ENCODE measurements around the gene MAN1A1. TPM values are rescaled to one million over a fixed set of nuclear protein-coding genes. Genes with fewer than 3 reads are reported as not detected.

The MAN1A1 gene
- total and polyA plus RNA-seq, 2 of the 4 experiments (the other 2 are of a cell fraction) = 5.9 to 6.4 TPM

DNA sequence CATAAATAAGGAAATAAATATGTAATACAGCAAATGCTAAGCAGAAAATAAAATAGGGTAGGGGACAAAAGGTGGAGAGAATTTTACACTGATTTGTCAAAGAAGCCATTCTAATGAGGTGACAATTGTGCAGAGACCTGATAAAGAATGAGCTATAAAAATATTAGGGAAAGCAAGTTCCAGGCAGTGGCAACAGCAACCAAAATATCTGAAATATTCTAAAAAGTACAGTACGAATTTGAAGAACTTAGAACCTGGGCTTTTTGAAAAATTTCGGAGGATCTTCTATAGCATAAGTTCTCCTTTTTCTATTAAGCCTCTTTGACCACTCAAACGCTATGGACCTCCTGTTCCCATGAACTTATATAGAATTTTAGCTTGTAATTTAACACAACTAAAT lies 173.1 kb downstream of the MAN1A1 start:
- Histone ChIP-seq H3K14ac (replicated peaks; ENCODE audit: low read depth, low read length) (no peak overlapping the region), H4K8ac (ENCODE audit: low read depth in 2 of 2, low read length in 2 of 2) (no peak overlapping the region), H3K9me1 (ENCODE audit: insufficient read depth, low read length) (no peaks in the 10 kb centered on the region), H3K4me1 (ENCODE audit: control insufficient read depth, insufficient read depth, low read length) (no peaks in the 10 kb centered on the region), H4K91ac (ENCODE audit: insufficient read depth, low read depth, low read length) (no peak overlapping the region), H3K27ac (ENCODE audit: insufficient read depth, low read length) (no peak overlapping the region), H3K36me3 (ENCODE audit: control insufficient read depth, insufficient read depth, low read length) (no peaks in the 10 kb centered on the region), H3K4me3 (ENCODE audit: insufficient read depth, low read depth, low read length) (no peak overlapping the region), H3K4ac (ENCODE audit: low read depth, low read length) (no peak overlapping the region), H3K27me3 (ENCODE audit: control insufficient read depth, insufficient read depth, low read length) (no peaks in the 10 kb centered on the region), H3K18ac (ENCODE audit: low read depth, low read length) (no peak overlapping the region), H3K9me3 (ENCODE audit: control insufficient read depth, insufficient read depth, low read length) (no peaks in the 10 kb centered on the region), H3K9ac (ENCODE audit: low read depth, low read length) (no peak overlapping the region), H3K4me2 (ENCODE audit: low read depth, low read length) (no peak overlapping the region), H2AFZ (replicated peaks; ENCODE audit: low read length, poor library complexity) (no peak overlapping the region), H2BK5ac (ENCODE audit: low read depth, low read length, poor library complexity, severe bottlenecking) (no peak overlapping the region), H2BK120ac (ENCODE audit: low read depth, low read length) (no peak overlapping the region), H4K5ac (ENCODE audit: low read depth, low read length) (no peak overlapping the region), H3K79me1 (ENCODE audit: low read depth in 1 of 2, low read length in 2 of 2) (no peaks in the 10 kb centered on the region), H2AK5ac (ENCODE audit: low read depth, low read length) (no peak overlapping the region), H2BK20ac (ENCODE audit: low read depth, low read length) (no peak overlapping the region), H4K20me1 (ENCODE audit: insufficient read depth, low read length) (no peaks in the 10 kb centered on the region), H3K56ac (ENCODE audit: extremely low read depth, insufficient read depth, low read length) (no peak overlapping the region), H3K23ac (ENCODE audit: low read depth, low read length) (no peak overlapping the region), H2BK15ac (ENCODE audit: low read depth, low read length) (no peak overlapping the region), H2AK9ac (replicated peaks; ENCODE audit: low read depth, low read length, poor library complexity) (no peak overlapping the region)
- DNase-seq (no peak), ATAC-seq (ENCODE audit: low read depth) (no peak)
- TF ChIP-seq FOS (IDR thresholded peaks at IDR 0.05; ENCODE audit: low read depth, low read length) = no peak
- TF ChIP-seq CHD1 (IDR thresholded peaks at IDR 0.05; ENCODE audit: low read depth, low read length) = no peak
- TF ChIP-seq RFX5 (IDR thresholded peaks at IDR 0.05; ENCODE audit: low read depth, low read length) = no peak
- TF ChIP-seq ELK1 (IDR thresholded peaks at IDR 0.05; ENCODE audit: borderline replicate concordance, low read depth, low read length) = no peak
- TF ChIP-seq BHLHE40 (IDR thresholded peaks at IDR 0.05; ENCODE audit: low read depth, low read length) = no peak
- TF ChIP-seq, protein P1, sequence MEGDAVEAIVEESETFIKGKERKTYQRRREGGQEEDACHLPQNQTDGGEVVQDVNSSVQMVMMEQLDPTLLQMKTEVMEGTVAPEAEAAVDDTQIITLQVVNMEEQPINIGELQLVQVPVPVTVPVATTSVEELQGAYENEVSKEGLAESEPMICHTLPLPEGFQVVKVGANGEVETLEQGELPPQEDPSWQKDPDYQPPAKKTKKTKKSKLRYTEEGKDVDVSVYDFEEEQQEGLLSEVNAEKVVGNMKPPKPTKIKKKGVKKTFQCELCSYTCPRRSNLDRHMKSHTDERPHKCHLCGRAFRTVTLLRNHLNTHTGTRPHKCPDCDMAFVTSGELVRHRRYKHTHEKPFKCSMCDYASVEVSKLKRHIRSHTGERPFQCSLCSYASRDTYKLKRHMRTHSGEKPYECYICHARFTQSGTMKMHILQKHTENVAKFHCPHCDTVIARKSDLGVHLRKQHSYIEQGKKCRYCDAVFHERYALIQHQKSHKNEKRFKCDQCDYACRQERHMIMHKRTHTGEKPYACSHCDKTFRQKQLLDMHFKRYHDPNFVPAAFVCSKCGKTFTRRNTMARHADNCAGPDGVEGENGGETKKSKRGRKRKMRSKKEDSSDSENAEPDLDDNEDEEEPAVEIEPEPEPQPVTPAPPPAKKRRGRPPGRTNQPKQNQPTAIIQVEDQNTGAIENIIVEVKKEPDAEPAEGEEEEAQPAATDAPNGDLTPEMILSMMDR (conservative IDR thresholded peaks at IDR 0.05; ENCODE audit: low read depth, low read length) = no peak
- TF ChIP-seq, protein P2, sequence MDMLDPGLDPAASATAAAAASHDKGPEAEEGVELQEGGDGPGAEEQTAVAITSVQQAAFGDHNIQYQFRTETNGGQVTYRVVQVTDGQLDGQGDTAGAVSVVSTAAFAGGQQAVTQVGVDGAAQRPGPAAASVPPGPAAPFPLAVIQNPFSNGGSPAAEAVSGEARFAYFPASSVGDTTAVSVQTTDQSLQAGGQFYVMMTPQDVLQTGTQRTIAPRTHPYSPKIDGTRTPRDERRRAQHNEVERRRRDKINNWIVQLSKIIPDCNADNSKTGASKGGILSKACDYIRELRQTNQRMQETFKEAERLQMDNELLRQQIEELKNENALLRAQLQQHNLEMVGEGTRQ (IDR thresholded peaks at IDR 0.05; ENCODE audit: low read depth, low read length) = no peak
- no peak for TF ChIP-seq MAFK (IDR thresholded peaks at IDR 0.05; ENCODE audit: low read depth, low read length)
- no peak for TF ChIP-seq MXI1 (IDR thresholded peaks at IDR 0.05; ENCODE audit: borderline replicate concordance, low read depth, low read length)
- no peak for TF ChIP-seq NFE2L2 (IDR thresholded peaks at IDR 0.05; ENCODE audit: low read depth, low read length)
- TF ChIP-seq RAD21 (IDR thresholded peaks at IDR 0.05; ENCODE audit: low read length) = no peak
- no peak for TF ChIP-seq POLR2A (IDR thresholded peaks at IDR 0.05; ENCODE audit: low read depth, low read length)
- TF ChIP-seq CEBPB (IDR thresholded peaks at IDR 0.05; ENCODE audit: low read depth, low read length) = no peak
- TF ChIP-seq SMC3 (IDR thresholded peaks at IDR 0.05; ENCODE audit: low read depth, low read length) = no peak
- intact Hi-C loops (cut with micrococcal nuclease) = no loop called here
- CTCF ChIA-PET = no interaction called here
- no TSS peak for BruUV-seq (replicated peaks)
- WGBS, 2 experiments (ENCODE audit: extremely low coverage in 2 of 2, insufficient read length in 1 of 2) = no CpG with 5 or more reads among the region's 3 CpGs
- in situ Hi-C loops (cut with MboI; ENCODE audit: low sequenced_read_pairs) = no loop called here
- POLR2A ChIA-PET (ENCODE audit: unreplicated experiment) = no interaction called here
- dilution Hi-C loops (cut with HindIII; ENCODE audit: low sequenced_read_pairs, unreplicated experiment) = no loop called here
